NCI-H1092 treated with DMSO at 0.1 percent for 48 hours (cell line): ENCODE data around the gene MTA3.

Experiments used
- DNase-seq: peaks from one replicate; lab custom pipeline; 2025; lab: John Stamatoyannopoulos, UW

The MTA3 gene

DNA sequence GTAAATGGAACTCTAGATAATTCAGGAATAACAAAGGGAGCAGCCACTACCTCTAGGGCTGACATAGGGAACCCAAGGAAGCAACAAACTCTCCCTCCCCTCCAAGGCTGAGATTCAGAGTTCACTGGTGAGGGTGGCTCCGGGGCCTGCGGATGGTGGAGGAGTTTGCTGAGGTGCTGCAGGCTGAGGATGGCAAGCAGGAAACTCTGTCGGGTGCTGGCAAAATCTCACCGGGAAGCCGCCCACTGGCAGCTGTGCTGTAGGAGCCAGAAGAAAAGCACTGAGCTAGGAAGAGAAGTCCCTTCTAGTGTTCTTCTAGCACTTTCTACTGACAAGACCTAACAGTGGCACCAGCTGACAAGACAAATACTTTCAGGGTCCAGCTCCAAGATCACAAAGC, 236.5 kb downstream of the MTA3 start:
- no peak for DNase-seq
